T-helper 17 cell (primary cell): ENCODE data around the gene PRKCH. TPM values are rescaled to one million over a fixed set of nuclear protein-coding genes. Genes with fewer than 3 reads are reported as not detected.

Experiments
- ATAC-seq: fragments of 150-1000 bp; cut with Tn5 transposase; 2 replicates; pipeline ENCODE4 v1.10.0; 2021; ENCODE audit warnings: mild to moderate bottlenecking, moderate library complexity
- DNase-seq, 3 donors: peaks; one replicate each; pipeline versions ENCODE4 v3.0.0 to v3.0.0-alpha.2; 2020 to 2021
- H3K9me3 ChIP-seq: one replicate; pipeline ENCODE4 v1.7.0; 2013; ENCODE audit warnings: low read length, mild to moderate bottlenecking; ENCODE audit not compliant: control insufficient read depth, poor library complexity, severe bottlenecking
- H3K27ac Mint-ChIP-seq: one replicate; pipeline ENCODE4 v1.8.0; 2022; ENCODE audit warnings: mild to moderate bottlenecking, moderate library complexity, mixed read lengths
- H3K27me3 Mint-ChIP-seq: one replicate; pipeline ENCODE4 v1.8.0; 2022; ENCODE audit warnings: mixed read lengths
- H3K36me3 Mint-ChIP-seq: one replicate; pipeline ENCODE4 v1.8.0; 2022; ENCODE audit warnings: low read depth, mixed read lengths
- H3K4me1 Mint-ChIP-seq: one replicate; pipeline ENCODE4 v1.8.0; 2022; ENCODE audit warnings: mild to moderate bottlenecking, mixed read lengths
- H3K4me3 Mint-ChIP-seq: one replicate; pipeline ENCODE4 v1.8.0; 2022; ENCODE audit warnings: mild to moderate bottlenecking, moderate library complexity, mixed read lengths
- total RNA-seq, 4 donors: library from RNA in 2 of 4; stranded (reverse) in 2 of 4; gene quantifications; one replicate each; pipeline ENCODE4 v1.2.3 and lab custom pipeline; 2022 to 2026

PRKCH gene
- total RNA-seq (100 to 1,000 TPM; 328 to 342 TPM), total RNA-seq (lab: John Stamatoyannopoulos, UW) (329 to 331 reads per million in 2 donors)

GRCh38 chr14:61321385-61322010, at the start of gene PRKCH:
TSS of gene PRKCH (plus strand) at chr14:61321579. CDS start at chr14:61322102, 523 bp downstream.
- Mint-ChIP-seq H3K4me1 (peaks cover 26% of the 10 kb centered on the region), H3K4me3 (peak within 1 kb of the TSS; percentile 99), H3K27me3 (no peaks in the 10 kb centered on the region), H3K27ac (peak within 1 kb of the TSS; percentile 100), H3K36me3 (peaks cover 8% of the 10 kb centered on the region)
- ATAC-seq = peak; percentile 82
- no peaks in the 10 kb centered on the region for H3K9me3 ChIP-seq
- peak; percentile 71 to 75 (median 74) for DNase-seq

GRCh38 chr14:61277232-61277631, 44.1 kb upstream of the PRKCH start:
- peaks cover 5% of the 10 kb centered on the region for H3K36me3 Mint-ChIP-seq
- H3K27ac Mint-ChIP-seq = no peak overlapping the region
- no peak for ATAC-seq

GRCh38 chr14:61277784-61278183, 43.6 kb upstream of the PRKCH start:
- Mint-ChIP-seq H3K4me1 (peaks cover 13% of the 10 kb centered on the region), H3K4me3 (no peak overlapping the region)
- DNase-seq = no peak

More at GRCh38 chr14:61277232-61277631, 44.1 kb upstream of the PRKCH start:
- DNase-seq = no peak
- peaks cover 13% of the 10 kb centered on the region for H3K27me3 Mint-ChIP-seq
- H3K4me1 Mint-ChIP-seq = peaks cover 13% of the 10 kb centered on the region
- H3K4me3 Mint-ChIP-seq = no peak overlapping the region
- no peaks in the 10 kb centered on the region for H3K9me3 ChIP-seq

GRCh38 chr14:61279082-61279481, 42.3 kb upstream of the PRKCH start:
- no peaks in the 10 kb centered on the region for H3K9me3 ChIP-seq
- no peak overlapping the region for H3K27ac Mint-ChIP-seq
- DNase-seq (no peak), ATAC-seq (no peak)
- peaks cover 20% of the 10 kb centered on the region for H3K4me1 Mint-ChIP-seq
- H3K27me3 Mint-ChIP-seq = peaks cover 7% of the 10 kb centered on the region
- peaks cover 5% of the 10 kb centered on the region for H3K36me3 Mint-ChIP-seq
- H3K4me3 Mint-ChIP-seq = peak overlapping the region; percentile 94

More at GRCh38 chr14:61277784-61278183, 43.6 kb upstream of the PRKCH start:
- peaks cover 13% of the 10 kb centered on the region for H3K27me3 Mint-ChIP-seq
- no peak for ATAC-seq
- no peaks in the 10 kb centered on the region for H3K9me3 ChIP-seq
- H3K36me3 Mint-ChIP-seq = peaks cover 5% of the 10 kb centered on the region
- no peak overlapping the region for H3K27ac Mint-ChIP-seq

- H3K27me3 Mint-ChIP-seq = no peaks in the 10 kb centered on the region
- peak; percentile 43 for ATAC-seq
- no peaks in the 10 kb centered on the region for H3K36me3 Mint-ChIP-seq
- no peaks in the 10 kb centered on the region for H3K9me3 ChIP-seq
- peak overlapping the region; percentile 94 for H3K27ac Mint-ChIP-seq
- H3K4me3 Mint-ChIP-seq = peak overlapping the region; percentile 94
- DNase-seq = peak in 1 of 3 donors; percentile 12
- peaks cover 21% of the 10 kb centered on the region for H3K4me1 Mint-ChIP-seq
These were observed 41.3 kb upstream of the PRKCH start for GRCh38 chr14:61280092-61280525.

- no peaks in the 10 kb centered on the region for H3K9me3 ChIP-seq
- peak overlapping the region; percentile 94 for H3K27ac Mint-ChIP-seq
- DNase-seq (peak; percentile 61 to 77 (median 65)), ATAC-seq (peak; percentile 90)
- H3K27me3 Mint-ChIP-seq = no peaks in the 10 kb centered on the region
- H3K4me3 Mint-ChIP-seq = peak overlapping the region; percentile 94
- no peaks in the 10 kb centered on the region for H3K36me3 Mint-ChIP-seq
- H3K4me1 Mint-ChIP-seq = peaks cover 21% of the 10 kb centered on the region
These were observed 40.7 kb upstream of the PRKCH start for GRCh38 chr14:61280526-61281185.

- no peaks in the 10 kb centered on the region for H3K27me3 Mint-ChIP-seq
- peak within 1 kb of the TSS; percentile 94 for H3K4me3 Mint-ChIP-seq
- no peaks in the 10 kb centered on the region for H3K36me3 Mint-ChIP-seq
- no peaks in the 10 kb centered on the region for H3K9me3 ChIP-seq
- H3K4me1 Mint-ChIP-seq = peaks cover 24% of the 10 kb centered on the region
- DNase-seq (peak in 2 of 3 donors; percentile 11 to 22), ATAC-seq (peak; percentile 38)
- H3K27ac Mint-ChIP-seq = peak within 1 kb of the TSS; percentile 94
These were observed 40.0 kb upstream of the PRKCH start, which contains the start of gene TMEM30B for GRCh38 chr14:61281186-61281947. TSS of gene TMEM30B (minus strand) at chr14:61281338. CDS start at chr14:61281147, 191 bp downstream.

GRCh38 chr14:61281948-61282275, 39.5 kb upstream of the PRKCH start:
- Mint-ChIP-seq H3K27ac (no peak overlapping the region), H3K4me1 (peaks cover 24% of the 10 kb centered on the region)

GRCh38 chr14:61282746-61283145, 38.6 kb upstream of the PRKCH start:
- H3K27ac Mint-ChIP-seq = no peak overlapping the region
- ATAC-seq = no peak
- H3K4me1 Mint-ChIP-seq = peaks cover 27% of the 10 kb centered on the region
- no peaks in the 10 kb centered on the region for H3K27me3 Mint-ChIP-seq
- DNase-seq = no peak
- H3K36me3 Mint-ChIP-seq = no peaks in the 10 kb centered on the region
- H3K4me3 Mint-ChIP-seq = no peak overlapping the region
- H3K9me3 ChIP-seq = no peaks in the 10 kb centered on the region

More at GRCh38 chr14:61281948-61282275, 39.5 kb upstream of the PRKCH start:
- DNase-seq (no peak), ATAC-seq (no peak)
- no peaks in the 10 kb centered on the region for H3K9me3 ChIP-seq
- no peaks in the 10 kb centered on the region for H3K27me3 Mint-ChIP-seq
- H3K4me3 Mint-ChIP-seq = no peak overlapping the region
- H3K36me3 Mint-ChIP-seq = no peaks in the 10 kb centered on the region

GRCh38 chr14:61284001-61284400, 37.4 kb upstream of the PRKCH start:
- H3K9me3 ChIP-seq = no peaks in the 10 kb centered on the region
- DNase-seq (no peak), ATAC-seq (no peak)
- Mint-ChIP-seq H3K27ac (peak overlapping the region; percentile 37), H3K4me1 (peaks cover 25% of the 10 kb centered on the region), H3K4me3 (no peak overlapping the region), H3K27me3 (no peaks in the 10 kb centered on the region), H3K36me3 (no peaks in the 10 kb centered on the region)

- no peaks in the 10 kb centered on the region for H3K9me3 ChIP-seq
- ATAC-seq (no peak), DNase-seq (no peak)
- H3K4me3 Mint-ChIP-seq = no peak overlapping the region
- H3K36me3 Mint-ChIP-seq = no peaks in the 10 kb centered on the region
- H3K27me3 Mint-ChIP-seq = no peaks in the 10 kb centered on the region
- H3K4me1 Mint-ChIP-seq = peaks cover 16% of the 10 kb centered on the region
- no peak overlapping the region for H3K27ac Mint-ChIP-seq
These were observed 36.0 kb upstream of the PRKCH start for GRCh38 chr14:61285364-61285763.

- no peak for DNase-seq
- Mint-ChIP-seq H3K4me1 (peaks cover 16% of the 10 kb centered on the region), H3K4me3 (no peak overlapping the region), H3K27me3 (no peaks in the 10 kb centered on the region), H3K36me3 (no peaks in the 10 kb centered on the region), H3K27ac (no peak overlapping the region)
- no peaks in the 10 kb centered on the region for H3K9me3 ChIP-seq
- ATAC-seq = no peak
These were observed 34.2 kb upstream of the PRKCH start for GRCh38 chr14:61287196-61287595.

- no peaks in the 10 kb centered on the region for H3K9me3 ChIP-seq
- Mint-ChIP-seq H3K36me3 (no peaks in the 10 kb centered on the region), H3K27ac (no peak overlapping the region), H3K4me1 (peaks cover 15% of the 10 kb centered on the region), H3K4me3 (no peak overlapping the region), H3K27me3 (no peaks in the 10 kb centered on the region)
- DNase-seq = no peak
- ATAC-seq = no peak
These were observed 33.2 kb upstream of the PRKCH start for GRCh38 chr14:61288228-61288627.
